DMS114 treated with DMSO at 0.1 percent for 48 hours (cell line): ENCODE measurements around the gene PSPN.
"Not testable (repeated sequence)": the region's sequence is repeated elsewhere in the genome, so short reads cannot be mapped to it uniquely, and the experiment has no call there.

ENCODE experiments used
- DNase-seq: peaks from one replicate; lab custom pipeline; 2025; ENCODE audit not compliant: unreplicated experiment; lab: John Stamatoyannopoulos, UW

The PSPN gene

DNA sequence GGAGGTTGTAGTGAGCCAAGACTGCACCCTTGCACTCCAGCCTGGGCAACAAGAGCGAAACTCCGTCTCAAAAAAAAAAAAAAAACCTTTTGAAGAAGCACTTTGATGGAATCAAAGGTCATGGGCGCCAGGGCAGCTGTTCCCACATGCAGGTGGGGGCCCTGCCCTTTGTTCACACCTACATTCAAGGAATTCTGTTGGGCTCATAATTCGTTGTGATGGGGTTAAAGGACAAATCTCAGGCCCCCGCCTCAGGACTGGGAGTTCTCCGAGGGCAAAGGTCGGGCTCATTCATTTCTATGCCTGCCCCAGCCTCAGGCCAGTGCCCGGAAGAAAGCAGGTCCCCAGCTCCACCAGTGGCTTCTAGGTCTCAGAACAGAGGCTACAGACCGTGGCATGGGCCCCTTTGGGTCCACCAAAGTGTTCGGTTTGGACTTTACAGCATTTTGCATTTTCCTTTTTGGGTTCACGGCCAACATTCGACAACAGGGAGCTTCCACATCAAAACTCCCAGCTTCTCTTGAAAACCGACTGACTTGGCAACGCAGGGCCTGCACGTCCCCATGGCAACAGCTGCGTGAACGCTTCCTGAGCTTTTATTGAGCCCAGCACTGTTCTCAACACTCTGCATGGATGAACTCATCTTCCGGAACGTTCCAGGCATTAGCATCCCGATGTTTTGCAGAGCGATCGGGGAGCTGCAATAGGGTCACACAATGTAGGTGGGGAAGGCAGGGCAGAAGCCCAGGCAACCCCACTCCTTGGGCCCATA, 27.3 kb upstream of the PSPN start:
- DNase-seq = no peak

DNA sequence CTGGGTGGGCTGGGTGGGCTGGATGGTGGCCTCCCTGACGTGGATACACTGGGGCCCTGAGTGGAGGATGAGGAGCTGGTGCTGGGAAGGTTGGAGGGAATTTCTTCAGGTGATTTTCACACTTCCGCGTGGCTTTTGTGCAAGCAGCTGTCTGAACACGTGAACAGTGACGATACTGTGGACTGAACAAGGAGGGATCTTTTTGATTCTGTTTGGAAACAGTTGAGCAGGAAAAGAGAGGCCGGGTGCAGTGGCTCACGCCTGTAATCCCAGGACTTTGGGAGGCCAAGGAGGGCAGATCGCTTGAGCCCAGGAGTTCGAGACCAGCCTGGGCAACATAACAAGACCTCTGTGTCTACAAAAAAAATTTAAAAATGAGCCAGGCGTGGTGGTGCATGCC, 26.3 kb upstream of the PSPN start:
- DNase-seq = no peak

DNA sequence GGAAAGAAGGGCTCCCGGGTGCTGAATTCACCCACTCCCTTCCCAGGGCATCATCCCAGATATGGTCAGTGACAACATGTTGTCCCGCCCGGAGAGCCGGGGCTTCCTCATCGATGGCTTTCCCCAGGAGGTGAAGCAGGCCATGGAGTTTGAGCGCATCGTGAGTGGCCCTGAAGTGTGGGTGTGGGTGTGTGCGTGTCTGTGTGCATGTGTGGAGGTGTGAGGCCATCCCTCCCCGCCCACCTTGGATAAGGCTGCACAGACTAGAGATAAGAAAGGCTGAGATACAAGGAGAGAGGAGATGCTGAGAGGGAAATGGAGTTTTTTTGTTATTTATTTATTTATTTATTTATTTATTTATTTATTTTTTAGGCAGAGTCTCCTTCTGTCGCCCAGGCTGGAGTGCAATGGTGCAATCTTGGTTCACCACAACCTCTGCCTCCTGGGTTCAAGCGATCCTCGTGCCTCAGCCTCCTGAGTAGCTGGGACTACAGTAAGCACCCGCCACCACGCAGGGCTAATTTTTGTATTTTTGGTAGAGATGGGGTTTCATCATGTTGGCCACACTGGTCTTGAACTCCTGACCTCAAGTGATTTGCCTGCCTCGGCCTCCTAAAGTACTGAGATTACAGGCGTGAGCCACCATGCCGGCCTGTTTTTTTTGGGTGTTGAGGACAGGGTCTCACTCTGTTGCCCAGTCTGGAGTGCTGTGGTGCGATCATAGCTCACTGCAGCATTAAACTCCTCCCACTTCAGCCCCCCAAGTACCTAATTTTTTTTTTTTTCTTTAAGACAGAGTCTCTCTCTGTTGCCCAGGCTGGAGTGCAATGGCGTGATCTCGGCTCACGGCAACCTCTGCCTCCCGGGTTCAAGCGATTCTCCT, 24.6 kb upstream of the PSPN start:
- DNase-seq = not testable (repeated sequence)

DNA sequence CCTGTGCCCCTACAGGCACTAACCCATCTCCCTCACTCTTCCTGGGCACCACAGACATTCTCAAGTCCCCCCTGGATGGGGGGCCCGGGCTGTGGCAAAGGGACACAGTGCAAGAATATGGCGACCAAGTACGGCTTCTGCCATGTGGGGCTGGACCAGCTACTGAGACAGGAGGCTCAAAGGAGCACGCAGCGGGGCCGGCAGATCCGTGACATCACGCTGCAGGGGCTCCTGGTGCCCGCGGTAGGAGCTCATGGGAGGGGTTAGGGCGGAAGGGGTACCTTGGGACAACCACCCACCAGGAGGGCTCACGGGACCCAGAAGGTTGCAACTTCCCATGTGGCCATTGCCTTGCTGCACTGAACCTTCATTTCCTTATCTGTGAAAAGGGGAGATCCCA, 20.6 kb upstream of the PSPN start:
- no peak for DNase-seq

DNA sequence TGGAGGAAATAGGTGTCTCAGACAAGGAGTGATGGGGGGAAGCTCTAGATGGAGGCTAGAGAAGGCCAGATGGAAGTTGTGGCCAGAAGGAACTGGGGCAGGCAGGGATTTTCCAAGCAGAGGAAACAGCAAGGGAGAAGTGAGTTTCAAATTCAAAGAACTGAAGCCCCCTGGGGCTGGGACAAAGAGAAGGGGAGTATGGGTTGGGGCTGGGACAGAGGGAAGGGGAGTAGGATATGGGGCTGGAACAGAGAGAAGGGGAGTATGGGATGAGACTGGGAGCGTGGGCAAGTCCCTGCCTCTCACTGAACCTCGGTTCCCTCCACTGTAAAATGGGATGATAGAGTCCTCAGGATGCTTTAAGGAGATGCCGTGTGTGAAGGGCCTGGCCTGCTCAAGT, 19.1 kb upstream of the PSPN start:
- no peak for DNase-seq

DNA sequence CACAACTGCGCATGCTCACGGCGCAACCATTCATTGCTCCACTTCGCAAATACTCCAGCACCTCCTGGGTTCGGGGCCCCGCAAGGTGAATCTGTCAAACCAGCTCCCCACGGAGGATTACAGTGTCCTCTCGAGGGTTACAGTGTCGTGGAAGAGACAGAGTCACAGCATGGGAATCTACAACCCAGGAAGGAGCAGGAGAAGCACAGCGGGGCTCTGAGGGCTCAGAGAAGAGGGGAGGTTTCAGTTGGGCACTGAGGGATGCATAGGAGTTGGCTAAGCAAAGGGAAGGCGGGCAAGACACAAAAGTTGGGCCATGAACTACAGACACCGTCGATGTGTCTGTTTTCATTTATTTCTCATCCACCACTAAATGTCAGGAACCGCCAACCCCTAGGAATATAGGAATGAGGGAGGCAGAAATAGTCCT, 18.3 kb upstream of the PSPN start:
- DNase-seq = no peak

DNA sequence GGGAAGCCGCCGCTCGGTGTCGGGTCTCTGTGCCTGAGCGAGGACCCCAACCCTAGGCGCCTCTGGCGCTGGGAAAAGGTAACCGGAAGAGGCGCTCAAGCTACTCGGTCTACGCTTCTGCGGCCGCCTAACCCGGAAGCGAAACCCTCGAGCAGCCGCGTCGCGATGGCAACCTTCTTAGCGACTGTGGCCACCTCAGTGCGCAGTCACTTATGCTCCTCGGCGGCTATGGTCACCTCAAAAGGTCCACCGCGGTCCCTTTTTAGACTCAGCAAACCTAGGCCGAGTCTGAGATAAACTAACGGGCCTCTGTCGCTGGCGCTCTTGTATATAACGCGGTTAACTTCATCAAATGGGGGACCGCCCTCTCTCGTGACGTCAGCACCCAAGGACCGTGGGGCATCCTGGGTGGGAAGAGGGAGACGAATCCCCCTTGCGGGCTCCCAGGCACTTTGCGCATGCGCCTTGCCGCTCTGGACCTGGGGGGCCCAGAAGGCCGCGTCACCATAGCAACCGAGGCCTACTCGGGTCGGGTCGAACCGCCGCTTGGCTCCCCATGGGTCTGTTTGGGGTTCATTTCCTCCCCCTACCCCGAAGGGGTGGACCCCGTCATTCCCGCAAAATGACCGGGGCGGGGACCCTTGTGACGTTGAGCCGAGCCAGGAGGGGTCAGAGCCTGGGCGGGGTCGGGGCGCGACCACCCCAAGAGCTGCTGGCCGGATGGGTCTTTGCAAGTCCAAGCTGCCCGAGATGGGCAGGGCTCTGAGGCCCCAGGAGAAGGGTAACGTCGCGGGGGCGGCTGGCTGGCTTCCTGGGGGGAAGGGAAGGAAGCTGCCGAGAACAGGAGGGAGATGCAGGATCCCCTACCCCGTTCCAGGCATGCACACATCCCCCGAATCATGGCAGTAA, 17.6 kb upstream of the PSPN start, which contains the start of gene GTF2F1:
Gene GTF2F1 (minus strand): TSS at position 91 of the 909 bp plus-strand sequence. CDS start 169 bp downstream, outside the sequence.
- peak; percentile 87 for DNase-seq

DNA sequence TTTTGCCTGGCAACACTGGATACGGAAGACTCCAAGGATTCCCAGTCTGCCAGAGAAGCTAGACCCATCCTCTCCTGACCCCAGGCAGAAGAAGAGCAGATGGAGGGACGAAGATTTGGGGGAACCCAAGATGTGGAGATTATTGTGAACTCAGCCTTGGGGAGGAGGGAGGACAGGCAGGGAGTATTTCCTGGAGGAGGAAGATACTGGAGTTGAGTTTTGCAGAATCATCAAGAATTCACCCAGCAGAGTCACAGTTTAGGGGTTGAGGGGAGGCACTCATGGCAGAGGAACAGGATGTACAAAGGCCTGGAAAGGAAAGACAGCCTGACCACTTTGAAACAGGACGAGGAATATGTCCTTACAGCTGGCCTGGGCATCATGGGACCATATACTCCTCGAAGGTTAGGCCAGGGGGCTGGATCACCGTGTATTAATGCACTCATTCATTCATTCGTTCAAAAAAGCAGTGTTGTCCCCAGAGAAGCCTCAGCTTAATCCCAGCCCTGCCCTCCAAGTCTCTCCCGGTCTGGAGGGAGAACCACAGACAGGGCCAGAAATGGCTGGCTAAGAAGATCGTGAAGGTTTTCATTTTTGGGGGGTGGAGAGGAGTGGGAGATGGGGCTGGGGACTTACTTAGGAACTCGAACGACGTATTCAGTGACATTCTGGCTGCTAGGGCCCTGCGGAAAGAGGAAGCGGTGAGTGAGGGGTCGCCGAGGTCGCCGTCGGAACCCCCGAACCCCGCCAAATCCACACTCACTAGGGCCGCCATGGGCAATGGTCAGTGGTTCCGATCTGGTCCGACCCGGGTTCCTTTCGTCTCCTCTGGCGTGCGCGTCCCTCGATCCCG, 16.7 kb upstream of the PSPN start:
- no peak for DNase-seq

DNA sequence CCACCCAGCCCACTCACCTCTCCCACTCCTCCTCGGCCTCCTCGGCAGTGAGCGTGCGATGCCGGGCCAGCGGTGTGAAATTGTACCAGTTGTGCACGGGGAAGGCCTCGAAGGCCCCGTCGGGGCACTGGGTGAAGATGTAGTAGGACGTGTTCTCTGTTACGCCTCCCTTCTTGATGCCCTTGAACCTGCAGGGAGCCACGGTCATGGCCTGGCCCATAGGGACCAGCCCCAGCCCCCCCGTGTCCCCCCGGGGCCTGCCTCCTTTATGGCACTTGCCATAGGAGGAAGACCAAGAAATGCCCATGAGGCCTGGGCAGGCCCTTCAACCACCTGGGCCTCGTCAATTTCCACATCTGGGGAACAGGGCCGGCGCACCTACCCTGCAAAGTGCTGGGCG, 11.6 kb upstream of the PSPN start:
- no peak for DNase-seq

DNA sequence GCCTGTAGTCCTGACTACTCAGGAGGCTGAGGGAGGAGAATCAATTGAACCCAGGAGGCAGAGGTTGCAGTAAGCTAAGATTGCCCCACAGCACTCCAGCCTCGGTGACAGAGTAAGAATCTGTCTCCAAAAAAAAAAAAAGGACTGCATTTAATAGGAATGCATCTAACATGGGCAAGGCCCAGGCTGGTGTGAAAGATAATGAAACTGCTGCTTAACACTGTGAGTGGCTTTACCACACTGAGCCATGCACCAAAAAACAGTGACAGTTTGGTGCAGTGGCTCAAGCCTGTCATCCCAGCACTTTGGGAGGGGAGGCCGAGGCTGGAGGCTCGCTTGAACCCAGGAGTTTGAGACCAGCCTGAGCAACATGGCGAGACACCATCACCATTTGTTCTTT, 8.6 kb upstream of the PSPN start:
- no peak for DNase-seq

DNA sequence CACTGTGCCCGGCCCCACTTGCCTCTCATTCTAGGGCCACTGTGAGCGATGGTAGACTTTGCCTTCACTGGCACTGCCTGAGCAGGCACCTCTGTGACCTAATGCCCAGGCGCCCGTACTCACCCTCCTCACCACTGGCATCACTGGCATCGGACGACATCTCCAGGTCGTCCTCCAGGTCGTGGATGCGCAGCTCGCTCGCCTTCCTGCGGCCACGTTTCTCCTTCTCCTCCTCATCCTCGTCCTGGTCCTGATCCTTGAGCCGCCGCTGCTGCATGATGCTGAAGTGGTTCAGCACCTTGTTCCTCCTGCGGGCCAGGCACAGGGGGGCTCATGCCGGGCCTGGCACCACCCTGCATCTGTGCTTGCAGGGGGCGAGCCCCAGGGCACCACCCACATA, 7.5 kb upstream of the PSPN start:
- DNase-seq = no peak

DNA sequence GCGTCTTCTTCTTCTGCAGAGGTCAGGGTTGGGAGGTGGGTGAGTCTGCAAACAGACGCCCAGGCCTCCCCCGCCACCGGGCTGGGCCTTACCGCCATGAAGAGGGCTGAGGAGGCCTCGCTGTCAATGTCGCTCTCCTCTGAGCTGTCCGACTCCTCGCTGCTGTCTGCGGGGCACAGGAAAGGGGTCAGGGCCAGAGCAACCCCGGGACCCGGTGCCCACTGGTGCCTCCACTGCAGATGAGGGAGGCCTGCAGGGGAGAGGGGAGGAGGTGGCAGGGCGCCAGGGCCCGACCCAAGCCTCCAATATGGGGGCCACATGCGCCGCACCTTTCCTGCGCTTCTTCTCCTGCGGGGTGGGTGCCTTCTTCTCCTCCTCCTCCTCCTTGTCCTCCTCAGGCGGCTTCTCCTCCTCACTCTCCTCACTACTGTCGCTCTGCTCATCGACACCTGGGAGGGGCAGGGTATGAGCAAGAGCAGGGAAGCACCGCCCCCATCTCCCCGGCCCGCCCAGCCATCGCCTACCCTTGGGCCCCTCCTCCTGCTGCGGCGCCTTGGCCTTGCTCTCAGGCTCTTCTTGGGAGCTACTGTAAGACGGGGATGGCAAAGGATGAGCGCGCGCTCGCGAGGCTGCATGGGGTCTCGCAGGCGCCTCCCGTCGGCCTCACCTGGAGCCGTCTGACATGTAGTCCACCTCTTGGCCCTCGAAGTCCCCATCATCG, 5.5 kb upstream of the PSPN start:
- DNase-seq = no peak

DNA sequence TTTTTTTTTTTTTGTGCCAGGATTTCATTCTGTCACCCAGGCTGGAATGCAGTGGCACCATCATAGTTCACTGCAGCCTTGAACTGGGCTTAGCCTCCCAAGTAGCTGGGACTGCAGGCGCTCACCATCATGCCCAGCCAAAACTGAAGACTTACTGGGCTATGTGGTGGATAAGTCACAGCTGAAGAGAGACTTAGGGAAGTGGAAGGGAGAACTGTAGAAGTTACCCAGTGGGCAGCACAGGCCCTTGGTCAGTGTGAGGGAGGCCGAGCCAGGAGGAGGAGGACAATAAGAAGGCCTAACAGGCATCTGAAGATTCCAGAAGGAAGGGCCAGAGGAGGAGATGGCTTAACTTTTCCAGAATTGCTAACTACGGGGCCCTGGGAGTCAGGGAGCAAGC, 4.0 kb upstream of the PSPN start:
- no peak for DNase-seq

DNA sequence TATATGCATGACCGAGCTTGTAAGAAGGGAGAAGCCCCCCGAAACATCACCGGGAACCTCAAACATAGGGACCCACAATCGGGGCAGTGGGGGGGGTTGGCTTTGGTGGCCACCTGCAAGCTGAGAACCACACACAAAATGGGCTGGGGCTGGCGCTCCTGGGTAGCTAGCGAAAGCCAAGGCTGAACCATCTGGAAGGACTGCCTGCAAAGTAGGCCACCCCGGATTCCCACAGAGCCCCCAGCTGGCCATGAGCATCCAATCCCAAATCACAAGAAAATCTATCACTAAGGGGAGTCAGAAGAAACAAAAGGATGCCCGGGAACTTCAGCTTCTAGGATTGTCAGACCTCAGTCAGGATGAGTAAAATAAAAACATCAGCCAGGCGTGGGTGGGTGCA, 2.8 kb upstream of the PSPN start:
- no peak for DNase-seq

DNA sequence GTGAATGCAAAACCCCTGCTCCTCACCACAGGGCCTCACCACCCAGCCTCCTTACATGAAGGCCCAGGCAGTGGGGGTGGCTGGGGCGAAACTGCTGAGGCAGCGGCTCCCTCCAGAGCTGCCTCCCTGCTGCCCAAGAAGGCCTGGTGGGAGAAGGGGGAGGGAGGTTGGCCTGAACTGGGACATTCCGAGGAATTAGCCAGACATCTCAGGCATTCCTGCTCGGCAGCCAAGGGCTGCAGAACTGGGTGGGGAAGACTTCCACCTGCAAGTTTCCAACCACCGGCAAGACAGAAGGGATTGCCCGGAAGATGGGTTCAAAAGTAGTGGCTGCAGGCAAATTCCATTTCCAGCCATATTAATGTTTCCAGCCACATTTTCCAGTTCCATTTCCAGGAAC, 2.3 kb upstream of the PSPN start:
- DNase-seq = no peak

DNA sequence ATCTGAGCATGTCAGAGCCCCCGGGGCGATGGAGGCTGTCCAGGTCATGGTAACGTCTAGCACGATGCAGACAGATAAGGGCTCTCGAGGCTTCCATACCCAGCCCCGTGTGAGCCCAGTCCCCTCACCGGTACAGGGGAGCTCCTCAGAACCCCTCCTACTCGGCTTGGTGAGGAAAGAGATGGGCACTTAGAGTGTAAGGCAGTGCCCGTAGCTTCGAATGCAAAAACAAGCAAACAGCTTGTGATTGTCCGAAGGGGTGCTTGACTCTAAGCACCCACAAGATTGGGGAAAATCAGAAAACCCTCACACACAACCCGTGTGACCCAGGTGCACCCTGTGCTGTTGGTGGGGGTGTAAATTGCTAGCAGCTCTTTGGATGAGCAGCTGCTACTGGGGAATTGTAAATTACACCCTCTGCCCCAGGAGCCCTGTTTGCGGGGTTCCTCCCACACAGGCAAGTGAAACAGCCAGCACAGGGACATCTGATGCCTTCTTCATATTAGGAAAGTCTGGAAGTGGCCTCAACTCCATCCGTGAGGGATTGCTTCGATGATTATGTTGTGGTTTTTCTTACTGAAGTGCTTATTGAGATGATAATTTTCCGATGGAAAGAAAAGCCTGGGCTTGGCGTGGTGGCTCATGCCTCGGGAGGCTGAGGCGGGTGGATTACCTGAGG, 918 bp upstream of the PSPN start:
- DNase-seq = no peak

DNA sequence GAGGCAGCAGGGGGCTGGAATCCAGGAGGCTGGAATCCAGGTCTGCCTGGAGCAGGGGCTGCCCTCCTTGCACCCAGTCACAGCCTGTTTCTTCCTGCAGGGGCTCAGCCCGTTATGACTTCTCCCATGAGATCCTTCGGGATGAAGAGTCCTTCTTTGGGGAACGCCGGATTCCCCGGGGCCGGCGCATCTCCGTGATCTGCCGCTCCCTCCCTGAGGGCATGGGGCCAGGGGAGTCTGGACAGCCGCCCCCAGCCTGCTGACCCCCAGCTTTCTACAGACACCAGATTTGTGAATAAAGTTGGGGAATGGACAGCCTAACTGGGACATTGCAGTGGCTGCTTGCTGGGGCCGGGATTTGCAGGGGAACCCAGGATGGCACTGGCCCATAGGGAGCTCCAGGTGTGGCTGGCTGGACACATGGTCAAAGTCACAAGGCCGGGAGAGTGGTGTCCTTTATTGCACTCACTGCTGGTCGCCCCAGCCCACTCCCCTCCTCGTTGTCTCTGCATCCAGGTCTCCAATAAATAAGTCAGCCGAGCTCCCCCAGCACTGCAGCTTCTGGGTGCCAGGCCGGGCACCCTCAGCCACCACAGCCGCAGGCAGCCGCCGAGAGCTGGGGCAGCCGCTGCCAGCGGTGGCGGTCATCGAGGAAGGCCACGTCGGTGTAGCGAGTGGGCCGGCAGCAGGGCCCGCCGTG, 872 bp downstream of the PSPN start:
- no peak for DNase-seq

DNA sequence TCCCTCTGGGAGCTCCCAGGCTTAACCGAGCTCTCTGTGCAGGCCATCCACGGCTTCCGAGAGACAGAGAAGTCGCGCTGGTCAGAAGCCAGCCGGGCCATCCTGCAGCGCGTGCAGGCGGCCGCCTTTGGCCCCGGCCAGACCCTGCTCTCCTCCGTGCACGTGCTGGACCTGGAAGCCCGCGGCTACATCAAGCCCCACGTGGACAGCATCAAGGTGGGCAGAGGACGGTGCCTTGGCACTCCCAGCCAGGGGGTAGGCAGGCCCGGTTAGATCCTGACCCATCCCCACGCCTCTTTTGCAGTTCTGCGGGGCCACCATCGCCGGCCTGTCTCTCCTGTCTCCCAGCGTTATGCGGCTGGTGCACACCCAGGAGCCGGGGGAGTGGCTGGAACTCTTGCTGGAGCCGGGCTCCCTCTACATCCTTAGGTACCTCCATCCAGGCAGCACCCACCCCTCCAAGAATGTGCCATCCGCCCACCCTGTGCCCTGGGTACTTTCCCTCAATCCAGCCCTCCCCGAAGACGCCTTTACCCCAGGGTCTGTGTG, 1.5 kb downstream of the PSPN start:
- no peak for DNase-seq
